Astrocyte (in vitro differentiated cells and primary cell): ENCODE data around the gene TANK. TPM values are rescaled to one million over a fixed set of nuclear protein-coding genes. Genes with fewer than 3 reads are reported as not detected.

Source experiments
- DNase-seq: peaks from one replicate; pipeline ENCODE4 v3.0.0-alpha.2; 2010; ENCODE audit warnings: low read depth
- FAIRE-seq: peaks from 2 replicates; lab custom pipeline; 2011; peaks lifted over from hg19 to GRCh38; lab: Jason Lieb, UNC
- H2AFZ ChIP-seq: 2 replicates; pipeline ENCODE4 v1.6.0; 2012; ENCODE audit warnings: low read depth, low read length, inconsistent platforms
- H3K27ac ChIP-seq: 2 replicates; pipeline ENCODE4 v1.5.1; 2011; ENCODE audit warnings: low read depth, low read length, inconsistent platforms
- H3K27me3 ChIP-seq: 2 replicates; pipeline ENCODE4 v1.6.0; 2011; ENCODE audit warnings: low read length, inconsistent platforms; ENCODE audit not compliant: insufficient read depth
- H3K36me3 ChIP-seq: 2 replicates; pipeline ENCODE4 v1.5.1; 2011; ENCODE audit warnings: low read length, inconsistent platforms; ENCODE audit not compliant: insufficient read depth
- H3K4me1 ChIP-seq: 2 replicates; pipeline ENCODE4 v1.5.1; 2011; ENCODE audit warnings: low read length, inconsistent platforms; ENCODE audit not compliant: insufficient read depth
- H3K4me2 ChIP-seq: 2 replicates; pipeline ENCODE4 v1.6.0; 2012; ENCODE audit warnings: low read length, inconsistent platforms
- H3K4me3 ChIP-seq: 2 replicates; pipeline ENCODE4 v1.5.1; 2011; ENCODE audit warnings: low read depth, mild to moderate bottlenecking, low read length, inconsistent platforms; ENCODE audit not compliant: insufficient read depth
- H3K79me2 ChIP-seq: 2 replicates; pipeline ENCODE4 v1.6.0; 2012; ENCODE audit warnings: mild to moderate bottlenecking, low read length, inconsistent platforms; ENCODE audit not compliant: insufficient read depth
- H3K9ac ChIP-seq: 2 replicates; pipeline ENCODE4 v1.6.0; 2012; ENCODE audit warnings: mild to moderate bottlenecking, low read length, inconsistent platforms
- H3K9me3 ChIP-seq: 2 replicates; pipeline ENCODE4 v1.5.1; 2012; ENCODE audit warnings: low read depth, mild to moderate bottlenecking, low read length, inconsistent platforms; ENCODE audit not compliant: insufficient read depth
- H4K20me1 ChIP-seq: 2 replicates; pipeline ENCODE4 v1.6.0; 2012; ENCODE audit warnings: low read length, inconsistent platforms; ENCODE audit not compliant: insufficient read depth
- H3K27ac Mint-ChIP-seq: one replicate; pipeline ENCODE4 v1.8.0; 2021; ENCODE audit warnings: mild to moderate bottlenecking, mixed read lengths; ENCODE audit not compliant: unreplicated experiment
- H3K27me3 Mint-ChIP-seq: one replicate; pipeline ENCODE4 v1.8.0; 2021; ENCODE audit warnings: low read depth, mixed read lengths; ENCODE audit not compliant: unreplicated experiment
- H3K36me3 Mint-ChIP-seq: one replicate; pipeline ENCODE4 v1.8.0; 2021; ENCODE audit warnings: low read depth, mixed read lengths; ENCODE audit not compliant: unreplicated experiment
- H3K4me1 Mint-ChIP-seq: one replicate; pipeline ENCODE4 v1.8.0; 2021; ENCODE audit warnings: low read depth, mixed read lengths; ENCODE audit not compliant: unreplicated experiment
- H3K4me3 Mint-ChIP-seq: one replicate; pipeline ENCODE4 v1.8.0; 2021; ENCODE audit warnings: mild to moderate bottlenecking, moderate library complexity, mixed read lengths; ENCODE audit not compliant: unreplicated experiment
- H3K9me3 Mint-ChIP-seq: one replicate; pipeline ENCODE4 v1.8.0; 2021; ENCODE audit warnings: mild to moderate bottlenecking, mixed read lengths; ENCODE audit not compliant: unreplicated experiment
- EZH2 ChIP-seq: IDR thresholded peaks from 2 replicates; pipeline ENCODE4 v1.6.1; 2012; ENCODE audit warnings: mild to moderate bottlenecking, low read length, inconsistent platforms; ENCODE audit not compliant: insufficient read depth
- total RNA-seq: library from RNA; stranded (reverse); gene quantifications from 2 replicates; pipeline ENCODE4 v1.2.1, GENCODE V29; 2021
- TF ChIP-seq, protein P1 (sequence below): IDR thresholded peaks from 2 replicates; pipeline ENCODE4 v1.5.1; 2011; ENCODE audit warnings: low read depth, mild to moderate bottlenecking, inconsistent platforms, low read length, moderate library complexity; ENCODE audit not compliant: insufficient read depth

The TANK gene
- total RNA-seq, 1 donor from 2014 or later: 55.7 TPM

DNA sequence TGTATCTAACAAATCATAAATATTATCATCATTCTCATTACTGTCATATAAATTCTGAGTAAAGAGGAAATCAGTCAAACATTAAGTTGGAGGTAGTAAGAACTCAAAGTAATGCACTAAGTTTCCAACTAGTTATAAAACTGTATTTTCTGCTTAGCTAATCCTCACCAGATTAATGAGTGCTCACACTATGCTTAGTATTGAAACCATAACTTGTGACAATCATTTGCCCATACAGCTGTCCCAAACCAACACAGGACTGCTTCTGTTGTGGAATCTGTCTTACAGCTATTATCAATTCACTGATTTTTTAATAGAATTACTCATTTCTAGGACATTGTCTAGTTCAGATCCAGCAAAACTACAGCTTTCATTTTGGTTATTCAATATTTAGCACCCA, 41.5 kb upstream of the TANK start:
- H3K4me2 ChIP-seq: no peak overlapping the region
- H2AFZ ChIP-seq: no peak overlapping the region
- no peaks in the 10 kb centered on the region for H3K27me3 ChIP-seq
- no peak for FAIRE-seq
- no peaks in the 10 kb centered on the region for H3K36me3 ChIP-seq
- H3K4me3 ChIP-seq: no peak overlapping the region
- H3K36me3 Mint-ChIP-seq: peaks cover 2% of the 10 kb centered on the region
- peaks cover 13% of the 10 kb centered on the region for H3K4me1 ChIP-seq
- H3K27ac Mint-ChIP-seq: no peak overlapping the region
- H3K4me1 Mint-ChIP-seq: peaks cover 16% of the 10 kb centered on the region
- H3K9me3 Mint-ChIP-seq: no peaks in the 10 kb centered on the region
- TF ChIP-seq, protein P1, sequence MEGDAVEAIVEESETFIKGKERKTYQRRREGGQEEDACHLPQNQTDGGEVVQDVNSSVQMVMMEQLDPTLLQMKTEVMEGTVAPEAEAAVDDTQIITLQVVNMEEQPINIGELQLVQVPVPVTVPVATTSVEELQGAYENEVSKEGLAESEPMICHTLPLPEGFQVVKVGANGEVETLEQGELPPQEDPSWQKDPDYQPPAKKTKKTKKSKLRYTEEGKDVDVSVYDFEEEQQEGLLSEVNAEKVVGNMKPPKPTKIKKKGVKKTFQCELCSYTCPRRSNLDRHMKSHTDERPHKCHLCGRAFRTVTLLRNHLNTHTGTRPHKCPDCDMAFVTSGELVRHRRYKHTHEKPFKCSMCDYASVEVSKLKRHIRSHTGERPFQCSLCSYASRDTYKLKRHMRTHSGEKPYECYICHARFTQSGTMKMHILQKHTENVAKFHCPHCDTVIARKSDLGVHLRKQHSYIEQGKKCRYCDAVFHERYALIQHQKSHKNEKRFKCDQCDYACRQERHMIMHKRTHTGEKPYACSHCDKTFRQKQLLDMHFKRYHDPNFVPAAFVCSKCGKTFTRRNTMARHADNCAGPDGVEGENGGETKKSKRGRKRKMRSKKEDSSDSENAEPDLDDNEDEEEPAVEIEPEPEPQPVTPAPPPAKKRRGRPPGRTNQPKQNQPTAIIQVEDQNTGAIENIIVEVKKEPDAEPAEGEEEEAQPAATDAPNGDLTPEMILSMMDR: no peak
- TF ChIP-seq EZH2: no peak
- no peaks in the 10 kb centered on the region for H4K20me1 ChIP-seq
- no peak overlapping the region for H3K27ac ChIP-seq
- no peaks in the 10 kb centered on the region for H3K9me3 ChIP-seq
- no peak overlapping the region for H3K4me3 Mint-ChIP-seq
- no peak overlapping the region for H3K9ac ChIP-seq
- H3K79me2 ChIP-seq: no peaks in the 10 kb centered on the region
- H3K27me3 Mint-ChIP-seq: peaks cover 2% of the 10 kb centered on the region
- DNase-seq: no peak

DNA sequence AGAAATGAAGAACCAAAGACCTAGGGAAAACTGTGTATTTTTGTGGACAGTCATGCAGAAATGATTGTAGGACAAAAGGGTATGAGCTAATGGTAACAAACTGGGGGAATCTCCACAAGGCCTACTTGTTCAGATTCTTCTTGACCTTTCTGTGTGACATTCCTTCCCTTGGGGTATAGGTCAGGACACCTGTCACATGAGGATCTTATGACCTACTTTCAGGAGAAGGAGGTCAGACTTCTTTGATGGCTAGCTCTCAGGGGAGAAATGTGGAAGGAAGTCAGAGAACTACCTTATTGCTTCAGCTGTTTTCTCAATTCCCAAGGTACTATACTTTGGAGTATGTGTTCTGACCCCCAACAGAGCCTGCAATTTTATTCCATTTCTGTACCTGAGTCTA, 40.7 kb upstream of the TANK start:
- H3K9me3 ChIP-seq: no peaks in the 10 kb centered on the region
- no peaks in the 10 kb centered on the region for H3K36me3 ChIP-seq
- H3K4me3 ChIP-seq: no peak overlapping the region
- H3K4me3 Mint-ChIP-seq: no peak overlapping the region
- H3K27ac Mint-ChIP-seq: no peak overlapping the region
- no peak for FAIRE-seq
- TF ChIP-seq EZH2: no peak
- TF ChIP-seq, protein P1: no peak
- H3K27me3 Mint-ChIP-seq: no peaks in the 10 kb centered on the region
- no peaks in the 10 kb centered on the region for H3K79me2 ChIP-seq
- no peak overlapping the region for H3K4me2 ChIP-seq
- no peak overlapping the region for H3K9ac ChIP-seq
- no peak overlapping the region for H3K27ac ChIP-seq
- H3K27me3 ChIP-seq: no peaks in the 10 kb centered on the region
- H3K4me1 ChIP-seq: peaks cover 18% of the 10 kb centered on the region
- H3K4me1 Mint-ChIP-seq: peaks cover 24% of the 10 kb centered on the region
- no peak overlapping the region for H2AFZ ChIP-seq
- H4K20me1 ChIP-seq: no peaks in the 10 kb centered on the region
- H3K9me3 Mint-ChIP-seq: no peaks in the 10 kb centered on the region
- no peak for DNase-seq
- peaks cover 2% of the 10 kb centered on the region for H3K36me3 Mint-ChIP-seq

DNA sequence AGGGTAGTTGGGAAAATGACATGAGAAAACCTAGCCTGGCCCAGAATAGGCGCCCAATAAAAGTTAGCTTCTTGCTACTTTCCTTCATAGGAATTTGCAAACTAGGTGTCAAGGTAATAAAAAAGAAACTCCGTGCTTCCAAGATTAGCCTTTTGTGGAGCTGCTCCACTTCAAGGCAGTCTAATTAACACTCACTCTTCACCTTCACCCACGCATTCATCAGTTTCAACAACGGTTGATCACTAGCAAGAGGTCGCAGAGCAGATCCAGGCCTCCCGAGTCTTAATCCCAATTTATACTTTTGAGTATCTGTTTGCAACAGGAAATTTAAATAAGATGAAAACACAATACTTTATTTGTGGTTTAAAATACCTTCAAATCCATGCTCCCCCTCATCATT, 39.5 kb upstream of the TANK start:
- H3K9ac ChIP-seq: no peak overlapping the region
- no peaks in the 10 kb centered on the region for H3K9me3 ChIP-seq
- no peak for TF ChIP-seq EZH2
- TF ChIP-seq, protein P1: no peak
- peaks cover 18% of the 10 kb centered on the region for H3K4me1 ChIP-seq
- Mint-ChIP-seq H3K4me3 (no peak overlapping the region), H3K27ac (no peak overlapping the region), H3K9me3 (no peaks in the 10 kb centered on the region), H3K36me3 (peaks cover 2% of the 10 kb centered on the region), H3K27me3 (no peaks in the 10 kb centered on the region), H3K4me1 (peaks cover 30% of the 10 kb centered on the region)
- no peaks in the 10 kb centered on the region for H4K20me1 ChIP-seq
- no peaks in the 10 kb centered on the region for H3K36me3 ChIP-seq
- no peaks in the 10 kb centered on the region for H3K79me2 ChIP-seq
- H2AFZ ChIP-seq: no peak overlapping the region
- H3K4me2 ChIP-seq: no peak overlapping the region
- no peak overlapping the region for H3K27ac ChIP-seq
- H3K4me3 ChIP-seq: no peak overlapping the region
- no peaks in the 10 kb centered on the region for H3K27me3 ChIP-seq
- FAIRE-seq (no peak), DNase-seq (no peak)
